Large intestine (tissue), 3 donors: ENCODE data around the gene GDF11. TPM values are rescaled to one million over a fixed set of nuclear protein-coding genes. Genes with fewer than 3 reads are reported as not detected.

Experiments used
- DNase-seq, 2 donors: peaks; one replicate each; pipeline versions ENCODE4 v3.0.0 to v3.0.0-alpha.2; 2013
- H3K27ac ChIP-seq: one replicate; pipeline ENCODE4 v1.5.1; 2013; ENCODE audit warnings: low read length
- H3K27me3 ChIP-seq: 2 replicates; pipeline ENCODE4 v1.6.1; 2013; ENCODE audit warnings: low read length; ENCODE audit not compliant: control insufficient read depth, insufficient read depth
- H3K36me3 ChIP-seq: 2 replicates; pipeline ENCODE4 v1.6.1; 2013; ENCODE audit warnings: low read length; ENCODE audit not compliant: control insufficient read depth, insufficient read depth
- H3K4me1 ChIP-seq: one replicate; pipeline ENCODE4 v1.6.1; 2013; ENCODE audit warnings: low read length; ENCODE audit not compliant: control insufficient read depth, insufficient read depth
- H3K4me3 ChIP-seq: one replicate; pipeline ENCODE4 v1.5.1; 2013; ENCODE audit warnings: low read length
- H3K9me3 ChIP-seq: one replicate; pipeline ENCODE4 v1.6.1; 2013; ENCODE audit warnings: mild to moderate bottlenecking, low read depth, low read length, moderate library complexity; ENCODE audit not compliant: control insufficient read depth
- WGBS: methylation state at CpG from one replicate; pipeline ENCODE4 v1.1.5; 2013; ENCODE audit warnings: low lambda C conversion rate; ENCODE audit not compliant: insufficient coverage; 5-methylcytosine and 5-hydroxymethylcytosine counted together
- polyA plus RNA-seq: library from polyadenylated mRNA; unstranded; fragments of 120-200 nt; gene quantifications from one replicate; pipeline ENCODE4 v1.2.1, GENCODE V29; 2013

GDF11 gene
- polyA plus RNA-seq, 1 donor = 4.2 TPM

GRCh38 chr12:55706568-55707218 is 36.2 kb upstream of the GDF11 start:
- H3K27me3 ChIP-seq = peaks cover 24% of the 10 kb centered on the region
- no CpG with 5 or more reads among the region's 2 CpGs for WGBS
- no peak for DNase-seq
- peak overlapping the region; percentile 53 for H3K4me3 ChIP-seq
- no peaks in the 10 kb centered on the region for H3K36me3 ChIP-seq
- no peak overlapping the region for H3K27ac ChIP-seq
- no peaks in the 10 kb centered on the region for H3K9me3 ChIP-seq
- peaks cover 22% of the 10 kb centered on the region for H3K4me1 ChIP-seq

- Histone ChIP-seq H3K27ac (no peak overlapping the region), H3K27me3 (peaks cover 27% of the 10 kb centered on the region), H3K4me1 (peaks cover 22% of the 10 kb centered on the region), H3K4me3 (peak overlapping the region; percentile 53), H3K9me3 (no peaks in the 10 kb centered on the region), H3K36me3 (no peaks in the 10 kb centered on the region)
- DNase-seq = no peak
- WGBS = no CpG with 5 or more reads among the region's 22 CpGs
These were observed 35.7 kb upstream of the GDF11 start for GRCh38 chr12:55707219-55707671.

- Histone ChIP-seq H3K27ac (no peak within 1 kb of the TSS), H3K27me3 (peaks cover 29% of the 10 kb centered on the region)
- peak in 1 of 2 donors; percentile 46 for DNase-seq
These were observed 34.9 kb upstream of the GDF11 start, which contains the start of gene ITGA7 for GRCh38 chr12:55707841-55708694. ITGA7 (minus strand) TSS chr12:55707904; CDS start chr12:55707682, 222 bp downstream.

GRCh38 chr12:55708695-55709233 is 34.2 kb upstream of the GDF11 start:
- Histone ChIP-seq H3K9me3 (no peaks in the 10 kb centered on the region), H3K36me3 (no peaks in the 10 kb centered on the region), H3K27me3 (peaks cover 29% of the 10 kb centered on the region), H3K4me3 (no peak overlapping the region), H3K4me1 (peaks cover 13% of the 10 kb centered on the region), H3K27ac (no peak overlapping the region)
- no peak for DNase-seq
- no CpG with 5 or more reads among the region's 3 CpGs for WGBS

More at GRCh38 chr12:55707841-55708694, 34.9 kb upstream of the GDF11 start, which contains the start of gene ITGA7:
- H3K9me3 ChIP-seq = no peaks in the 10 kb centered on the region
- peaks cover 20% of the 10 kb centered on the region for H3K4me1 ChIP-seq
- H3K4me3 ChIP-seq = peak within 1 kb of the TSS; percentile 53
- WGBS = 0% methylated on average over 3 of the region's 39 CpGs
- H3K36me3 ChIP-seq = no peaks in the 10 kb centered on the region

- DNase-seq = no peak
- Histone ChIP-seq H3K4me1 (peaks cover 15% of the 10 kb centered on the region), H3K36me3 (no peaks in the 10 kb centered on the region), H3K4me3 (no peak overlapping the region), H3K27me3 (peaks cover 26% of the 10 kb centered on the region), H3K9me3 (no peaks in the 10 kb centered on the region), H3K27ac (no peak overlapping the region)
- WGBS = no CpG with 5 or more reads among the region's 4 CpGs
These were observed 31.0 kb upstream of the GDF11 start for GRCh38 chr12:55711786-55712553.

- no CpG with 5 or more reads among the region's 1 CpG for WGBS
- Histone ChIP-seq H3K27me3 (peaks cover 20% of the 10 kb centered on the region), H3K27ac (no peak overlapping the region)
These were observed 30.1 kb upstream of the GDF11 start for GRCh38 chr12:55712700-55713415.

GRCh38 chr12:55713721-55714120 is 29.2 kb upstream of the GDF11 start:
- peaks cover 28% of the 10 kb centered on the region for H3K4me1 ChIP-seq
- WGBS = no CpG with 5 or more reads among the region's 2 CpGs
- no peak for DNase-seq
- peaks cover 2% of the 10 kb centered on the region for H3K36me3 ChIP-seq
- H3K27me3 ChIP-seq = peaks cover 16% of the 10 kb centered on the region
- H3K4me3 ChIP-seq = no peak overlapping the region
- H3K27ac ChIP-seq = no peak overlapping the region
- H3K9me3 ChIP-seq = no peaks in the 10 kb centered on the region

More at GRCh38 chr12:55712700-55713415, 30.1 kb upstream of the GDF11 start:
- H3K4me3 ChIP-seq = no peak overlapping the region
- no peaks in the 10 kb centered on the region for H3K36me3 ChIP-seq
- DNase-seq = no peak
- H3K4me1 ChIP-seq = peaks cover 20% of the 10 kb centered on the region
- H3K9me3 ChIP-seq = no peaks in the 10 kb centered on the region

GRCh38 chr12:55715169-55715764 is 27.7 kb upstream of the GDF11 start:
- peaks cover 42% of the 10 kb centered on the region for H3K4me1 ChIP-seq
- no peak for DNase-seq
- WGBS = no CpG with 5 or more reads among the region's 7 CpGs

GRCh38 chr12:55715833-55716581 is 26.9 kb upstream of the GDF11 start, which contains the start of gene BLOC1S1:
BLOC1S1 (plus strand) TSS chr12:55716046; CDS start chr12:55716052, 6 bp downstream.
- no CpG with 5 or more reads among the region's 42 CpGs for WGBS
- peak within 1 kb of the TSS; percentile 91 for H3K27ac ChIP-seq
- DNase-seq = peak; percentile 95 to 97
- H3K9me3 ChIP-seq = no peaks in the 10 kb centered on the region
- peaks cover 11% of the 10 kb centered on the region for H3K36me3 ChIP-seq
- peak within 1 kb of the TSS; percentile 78 for H3K4me3 ChIP-seq
- H3K4me1 ChIP-seq = peaks cover 45% of the 10 kb centered on the region
- peaks cover 5% of the 10 kb centered on the region for H3K27me3 ChIP-seq

More at GRCh38 chr12:55715169-55715764, 27.7 kb upstream of the GDF11 start:
- Histone ChIP-seq H3K4me3 (peak overlapping the region; percentile 78), H3K27ac (peak overlapping the region; percentile 91), H3K27me3 (peaks cover 5% of the 10 kb centered on the region), H3K36me3 (peaks cover 11% of the 10 kb centered on the region), H3K9me3 (no peaks in the 10 kb centered on the region)
